Keratinocyte (primary cell): Measurements from ENCODE around the gene CCM2. TPM values are rescaled to one million over a fixed set of nuclear protein-coding genes. Genes with fewer than 3 reads are reported as not detected.

Source experiments
- DNase-seq: peaks from one replicate; pipeline ENCODE4 v3.0.0-alpha.2; 2011; ENCODE audit warnings: low read depth, missing footprints, low spot score
- FAIRE-seq: peaks from 2 replicates; lab custom pipeline; 2011; peaks lifted over from hg19 to GRCh38; lab: Jason Lieb, UNC
- H2AFZ ChIP-seq: 2 replicates; pipeline ENCODE4 v1.6.0; 2012; ENCODE audit warnings: low read length, control low read depth, inconsistent platforms; ENCODE audit not compliant: control insufficient read depth
- H3K27ac ChIP-seq: 2 replicates; pipeline ENCODE4 v1.5.1; 2011; ENCODE audit warnings: low read length; ENCODE audit not compliant: control insufficient read depth, insufficient read depth
- H3K27me3 ChIP-seq: 3 replicates; pipeline ENCODE4 v1.6.0; 2011; ENCODE audit warnings: low read length; ENCODE audit not compliant: control insufficient read depth, insufficient read depth; ENCODE audit errors: extremely low read depth
- H3K36me3 ChIP-seq, 2 experiments: 2 replicates in 1 of 2; 3 replicates in 1 of 2; pipeline ENCODE4 v1.5.1; 2011; ENCODE audit warnings: low read length in 2 of 2, mild to moderate bottlenecking in 1 of 2; ENCODE audit not compliant: control insufficient read depth in 2 of 2, insufficient read depth in 2 of 2; ENCODE audit errors: extremely low read depth in 1 of 2
- H3K4me1 ChIP-seq: 3 replicates; pipeline ENCODE4 v1.5.1; 2011; ENCODE audit warnings: low read length; ENCODE audit not compliant: control insufficient read depth, insufficient read depth; ENCODE audit errors: extremely low read depth
- H3K4me2 ChIP-seq: 3 replicates; pipeline ENCODE4 v1.6.0; 2011; ENCODE audit warnings: low read depth, low read length; ENCODE audit not compliant: control insufficient read depth, insufficient read depth; ENCODE audit errors: extremely low read depth
- H3K4me3 ChIP-seq, 3 experiments: fragments of 200-600 bp in 1 of 3; sonication (generic) in 1 of 3; 2 replicates in 2 of 3; 3 replicates in 1 of 3; pipeline ENCODE4 v1.5.1; 2011 to 2016; ENCODE audit warnings: low read length in 3 of 3, mild to moderate bottlenecking in 3 of 3, control low read depth in 2 of 3, inconsistent platforms in 1 of 3, low read depth in 1 of 3, mixed read lengths in 1 of 3, mixed run types in 1 of 3, moderate library complexity in 1 of 3; ENCODE audit not compliant: control insufficient read depth in 2 of 3, insufficient read depth in 2 of 3; ENCODE audit errors: extremely low read depth in 1 of 3
- H3K79me2 ChIP-seq: 2 replicates; pipeline ENCODE4 v1.6.0; 2012; ENCODE audit warnings: low read length; ENCODE audit not compliant: control insufficient read depth, insufficient read depth
- H3K9ac ChIP-seq: 3 replicates; pipeline ENCODE4 v1.6.0; 2011; ENCODE audit warnings: low read length; ENCODE audit not compliant: control insufficient read depth, insufficient read depth; ENCODE audit errors: extremely low read depth
- H3K9me1 ChIP-seq: 3 replicates; pipeline ENCODE4 v1.6.0; 2011; ENCODE audit warnings: low read length; ENCODE audit not compliant: control insufficient read depth, insufficient read depth; ENCODE audit errors: extremely low read depth
- H3K9me3 ChIP-seq: 2 replicates; pipeline ENCODE4 v1.5.1; 2012; ENCODE audit warnings: low read depth, low read length; ENCODE audit not compliant: control insufficient read depth
- H4K20me1 ChIP-seq: 3 replicates; pipeline ENCODE4 v1.6.0; 2011; ENCODE audit warnings: low read length; ENCODE audit not compliant: control insufficient read depth, insufficient read depth; ENCODE audit errors: extremely low read depth
- CTCF ChIP-seq, 3 experiments: IDR thresholded peaks in 1 of 3; conservative IDR thresholded peaks in 1 of 3; optimal IDR thresholded peaks in 1 of 3; 2 replicates in 2 of 3; 3 replicates in 1 of 3; pipeline versions ENCODE3 to v1.5.1; 2011; ENCODE audit warnings: low read length in 3 of 3, mild to moderate bottlenecking in 3 of 3, moderate library complexity in 2 of 3, control low read depth in 1 of 3, inconsistent platforms in 1 of 3; ENCODE audit not compliant: insufficient read depth in 2 of 3; ENCODE audit errors: extremely low read depth in 1 of 3
- EZH2 ChIP-seq: IDR thresholded peaks from one replicate; pipeline ENCODE4 v1.6.1; 2012; ENCODE audit warnings: inconsistent platforms, mild to moderate bottlenecking, low read length, moderate library complexity
- dilution Hi-C: fragments of 300-500 bp; cut with MboI; formaldehyde crosslinking; loops from one replicate; pipeline ENCODE4 v1.7.0; 2020; ENCODE audit warnings: low sequenced_read_pairs; ENCODE audit not compliant: extremely low pct_ligation_motif_present
- polyA plus RNA-seq, 5 experiments: library from polyadenylated mRNA; depleted of rRNA in 3 of 5; stranded (reverse) in 3 of 5; stranded (forward) in 1 of 5; unstranded in 1 of 5; fragments of >200 nt; gene quantifications; 1 replicate in 1 of 5; 2 replicates in 3 of 5; 3 replicates in 1 of 5; pipeline versions ENCODE4 v1.2.1 to v1.2.3, GENCODE V29; 2011 to 2012; ENCODE audit warnings: missing spikeins in 2 of 5, low read depth in 1 of 5, low replicate concordance in 1 of 5

Gene CCM2
- polyA plus RNA-seq, 1 donor (not counting 4 experiments of a cell fraction or from before 2014, with no cell fraction given): 44.8 TPM

- H3K4me1 ChIP-seq: peaks cover 2% of the 10 kb centered on the region
- no peaks in the 10 kb centered on the region for H3K36me3 ChIP-seq
- no peak for DNase-seq
- no peaks in the 10 kb centered on the region for H3K9me3 ChIP-seq
- no peak overlapping the region for H3K4me3 ChIP-seq
- no peak overlapping the region for H3K27ac ChIP-seq
- no peaks in the 10 kb centered on the region for H3K79me2 ChIP-seq
- no peak overlapping the region for H3K9ac ChIP-seq
- dilution Hi-C loops: no loop called here
- no peak for FAIRE-seq
- H3K4me2 ChIP-seq: no peak overlapping the region
- H4K20me1 ChIP-seq: peaks cover 3% of the 10 kb centered on the region
- TF ChIP-seq CTCF (optimal IDR thresholded peaks at IDR 0.05 in 1 of 3, IDR thresholded peaks at IDR 0.05 in 1 of 3, conservative IDR thresholded peaks at IDR 0.05 in 1 of 3; ENCODE audit: extremely low read depth in 1 of 3, insufficient read depth in 2 of 3, low read length in 3 of 3) (no peak), EZH2 (no peak)
- no peak overlapping the region for H2AFZ ChIP-seq
- H3K9me1 ChIP-seq: no peaks in the 10 kb centered on the region
- no peaks in the 10 kb centered on the region for H3K27me3 ChIP-seq
Measured at GRCh38 chr7:45086331-45087065, 86.5 kb downstream of the CCM2 start.

- FAIRE-seq (no peak), DNase-seq (no peak)
- Histone ChIP-seq H4K20me1 (peaks cover 3% of the 10 kb centered on the region), H3K4me1 (peaks cover 10% of the 10 kb centered on the region), H3K9ac (no peak overlapping the region), H3K27ac (no peak overlapping the region), H3K36me3 (no peaks in the 10 kb centered on the region), H3K9me3 (no peaks in the 10 kb centered on the region), H3K27me3 (no peaks in the 10 kb centered on the region), H3K4me2 (no peak overlapping the region), H2AFZ (no peak overlapping the region), H3K79me2 (no peaks in the 10 kb centered on the region), H3K9me1 (no peaks in the 10 kb centered on the region), H3K4me3 (no peak overlapping the region)
- TF ChIP-seq EZH2: no peak
- dilution Hi-C loops: no loop called here
Measured at GRCh38 chr7:45087301-45088145, 87.5 kb downstream of the CCM2 start.
